Endothelial cell of umbilical vein (primary cell): ENCODE results near the gene HOOK2. TPM values are rescaled to one million over a fixed set of nuclear protein-coding genes. Genes with fewer than 3 reads are reported as not detected.

Experiments
- BruUV-seq: library from RNA; stranded (reverse); fragments of 400-500 nt; replicated peaks from 2 replicates; lab custom pipeline; 2021; lab: Mats Ljungman, UMichigan
- CTCF ChIA-PET: fragments of 300-600, 350-600 bp; sonication (Branson Sonifier 250); formaldehyde crosslinking; loops from one replicate; lab custom pipeline; 2021; ENCODE audit warnings: antibody characterized with exemption, inconsistent platforms; lab: Charles Lee
- POLR2A ChIA-PET: fragments of 300-600, 350-600 bp; sonication (Branson Sonifier 250); formaldehyde crosslinking; loops from one replicate; lab custom pipeline; 2021; ENCODE audit warnings: antibody characterized with exemption, inconsistent platforms; lab: Charles Lee
- DNase-seq: peaks from one replicate; pipeline ENCODE4 v3.0.0-alpha.2; 2011; ENCODE audit warnings: low read depth, low spot score
- FAIRE-seq: peaks from 2 replicates; lab custom pipeline; 2011; peaks lifted over from hg19 to GRCh38; lab: Jason Lieb, UNC
- H2AFZ ChIP-seq: 2 replicates; pipeline ENCODE4 v1.6.0; 2012; ENCODE audit warnings: low read depth, low read length, control low read depth, inconsistent platforms
- H3K27ac ChIP-seq: 2 replicates; pipeline ENCODE4 v1.5.1; 2011; ENCODE audit warnings: low read depth, mild to moderate bottlenecking, control low read depth, low read length, moderate library complexity; ENCODE audit not compliant: insufficient read depth
- H3K27me3 ChIP-seq, 2 experiments: 2 replicates each; pipeline versions ENCODE4 v1.6.0 to v1.6.1; 2011; ENCODE audit warnings: low read length in 2 of 2, mixed read lengths in 1 of 2; ENCODE audit not compliant: control insufficient read depth in 2 of 2, insufficient read depth in 2 of 2
- H3K36me3 ChIP-seq, 2 experiments: 2 replicates in 1 of 2; 3 replicates in 1 of 2; pipeline ENCODE4 v1.5.1; 2011; ENCODE audit warnings: low read length in 2 of 2, mild to moderate bottlenecking in 1 of 2, moderate library complexity in 1 of 2; ENCODE audit not compliant: control insufficient read depth in 2 of 2, insufficient read depth in 2 of 2; ENCODE audit errors: extremely low read depth in 1 of 2
- H3K4me1 ChIP-seq: 3 replicates; pipeline ENCODE4 v1.5.1; 2011; ENCODE audit warnings: mild to moderate bottlenecking, low read length; ENCODE audit not compliant: control insufficient read depth, insufficient read depth; ENCODE audit errors: extremely low read depth
- H3K4me2 ChIP-seq: 2 replicates; pipeline ENCODE4 v1.6.1; 2011; ENCODE audit warnings: low read length, control low read depth, mixed read lengths; ENCODE audit not compliant: insufficient read depth
- H3K4me3 ChIP-seq, 3 experiments: fragments of 200-600 bp in 1 of 3; sonication (generic), shearing (Covaris generic) in 1 of 3; replicated peaks in 1 of 3; 2 replicates each; pipeline ENCODE4 v1.5.1; 2011 to 2016; ENCODE audit warnings: control low read depth in 3 of 3, low read length in 3 of 3, mild to moderate bottlenecking in 2 of 3, inconsistent platforms in 1 of 3, low read depth in 1 of 3, moderate library complexity in 1 of 3; ENCODE audit not compliant: insufficient read depth in 1 of 3
- H3K79me2 ChIP-seq: 2 replicates; pipeline ENCODE4 v1.6.0; 2012; ENCODE audit warnings: low read length, inconsistent platforms; ENCODE audit not compliant: control insufficient read depth, insufficient read depth
- H3K9ac ChIP-seq: replicated peaks from 2 replicates; pipeline ENCODE3; 2011; ENCODE audit warnings: low read length, control low read depth; ENCODE audit not compliant: insufficient read depth; ENCODE audit errors: extremely low read depth
- H3K9me1 ChIP-seq: replicated peaks from 3 replicates; pipeline ENCODE4 v1.6.0; 2011; ENCODE audit warnings: mild to moderate bottlenecking, low read length; ENCODE audit not compliant: control insufficient read depth, insufficient read depth; ENCODE audit errors: extremely low read depth
- H3K9me3 ChIP-seq: replicated peaks from 2 replicates; pipeline ENCODE4 v1.5.1; 2012; ENCODE audit warnings: low read length, inconsistent platforms; ENCODE audit not compliant: control insufficient read depth, insufficient read depth
- H4K20me1 ChIP-seq: replicated peaks from 2 replicates; pipeline ENCODE3; 2011; ENCODE audit warnings: mild to moderate bottlenecking, low read length; ENCODE audit not compliant: control insufficient read depth, insufficient read depth; ENCODE audit errors: extremely low read depth
- EZH2 ChIP-seq: IDR thresholded peaks from 2 replicates; pipeline ENCODE4 v1.6.1; 2012; ENCODE audit warnings: borderline replicate concordance, low read depth, mild to moderate bottlenecking, moderate library complexity, low read length, inconsistent platforms; ENCODE audit not compliant: severe bottlenecking
- FOS ChIP-seq: IDR thresholded peaks from 2 replicates; pipeline ENCODE4 v1.6.1; 2011; ENCODE audit warnings: mild to moderate bottlenecking, low read length, moderate library complexity, borderline replicate concordance; ENCODE audit not compliant: insufficient read depth
- GATA2 ChIP-seq: IDR thresholded peaks from 2 replicates; pipeline ENCODE4 v1.7.0; 2011; ENCODE audit warnings: low read depth, mild to moderate bottlenecking, moderate library complexity, mixed read lengths, low read length; ENCODE audit not compliant: insufficient read length, insufficient read depth
- JUN ChIP-seq: IDR thresholded peaks from 2 replicates; pipeline ENCODE4 v1.6.1; 2011; ENCODE audit warnings: borderline replicate concordance, low read depth; ENCODE audit not compliant: insufficient read length, insufficient read depth
- MYC ChIP-seq: IDR thresholded peaks from one replicate; pipeline ENCODE4 v1.6.1; 2011; ENCODE audit warnings: mild to moderate bottlenecking, low read depth, low read length
- POLR2A ChIP-seq: IDR thresholded peaks from 2 replicates; pipeline ENCODE4 v1.6.1; 2012; ENCODE audit warnings: low read depth, mild to moderate bottlenecking, control low read depth, low read length
- POLR2AphosphoS5 ChIP-seq: IDR thresholded peaks from 2 replicates; pipeline ENCODE4 v1.6.1; 2012; ENCODE audit warnings: low read depth, mild to moderate bottlenecking, control low read depth, low read length, moderate library complexity; ENCODE audit not compliant: insufficient read depth
- dilution Hi-C: fragments of 300-500 bp; cut with MboI; formaldehyde crosslinking; loops from one replicate; pipeline ENCODE4 v1.15.0; 2019; ENCODE audit warnings: low sequenced_read_pairs; ENCODE audit not compliant: extremely low pct_ligation_motif_present
- intact Hi-C: fragments of 100-400 bp; cut with micrococcal nuclease; formaldehyde crosslinking; loops from one replicate; pipeline ENCODE4 v1.10.0; 2022
- polyA plus RNA-seq, 4 experiments: library from polyadenylated mRNA; depleted of rRNA in 3 of 4; stranded (reverse) in 3 of 4; unstranded in 1 of 4; fragments of >200 nt; gene quantifications; 2 replicates each; pipeline versions ENCODE4 v1.2.1 to v1.2.3, GENCODE V29; 2011 to 2012; ENCODE audit warnings: missing spikeins in 1 of 4
- total RNA-seq: library from RNA; stranded (reverse); gene quantifications from 2 replicates; pipeline ENCODE4 v1.2.3, GENCODE V29; 2021
- TF ChIP-seq, protein P1 (sequence below): IDR thresholded peaks from 2 replicates; pipeline ENCODE4 v1.6.1; 2011; ENCODE audit not compliant: insufficient read depth, insufficient read length
- TF ChIP-seq, protein P2 (sequence below), 2 donors: IDR thresholded peaks; 1 replicate in 1 of 2; 2 replicates in 1 of 2; pipeline ENCODE4 v1.5.1; 2011; ENCODE audit warnings: low read length in 2 of 2, mild to moderate bottlenecking in 2 of 2, moderate library complexity in 2 of 2, control low read depth in 1 of 2, inconsistent platforms in 1 of 2, low read depth in 1 of 2; ENCODE audit not compliant: insufficient read depth in 1 of 2; ENCODE audit errors: extremely low read depth in 1 of 2

Gene HOOK2
- total and polyA plus RNA-seq, 2 donors (not counting 3 experiments of a cell fraction or from before 2014, with no cell fraction given): 8.0 to 17.3 TPM

DNA sequence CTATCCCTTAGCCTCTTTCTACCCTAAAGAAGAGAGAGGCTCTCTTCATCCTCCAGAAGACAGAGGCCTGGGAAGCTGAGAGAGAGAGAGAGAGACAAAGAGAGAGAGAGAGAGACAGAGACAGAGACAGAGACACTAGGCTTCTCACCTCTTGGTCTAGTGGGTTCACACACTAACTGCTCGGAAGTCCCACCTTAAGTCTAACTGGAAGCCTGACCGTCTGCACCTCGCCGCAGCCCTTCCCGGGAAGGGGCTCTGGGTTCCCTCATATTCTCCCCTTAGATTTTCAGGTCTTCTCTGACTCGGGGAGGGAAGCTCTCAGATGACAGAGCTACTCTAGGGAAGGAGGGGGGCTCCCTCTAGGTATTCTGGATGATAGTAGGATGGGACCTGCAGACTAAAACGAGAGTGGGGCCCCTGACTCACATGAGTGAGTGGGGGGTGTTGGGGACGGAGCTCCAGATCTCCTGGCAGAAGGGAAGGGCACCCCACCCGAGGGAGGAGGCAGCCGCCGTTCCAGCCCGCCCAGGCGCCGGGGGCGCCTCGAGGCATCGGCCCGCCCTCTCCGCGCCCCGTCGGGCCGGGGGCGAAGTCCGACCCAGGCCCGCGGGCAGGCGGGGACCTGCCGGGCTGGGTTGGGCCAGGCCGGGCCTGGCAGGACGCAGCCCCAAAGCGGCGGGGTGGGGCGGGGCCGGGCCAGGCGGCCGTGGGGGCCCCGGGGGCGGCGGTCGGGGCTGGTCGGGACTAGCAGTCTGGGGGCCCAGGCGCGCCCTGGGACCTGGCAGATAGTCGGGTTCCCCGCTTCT is 13.9 kb upstream of the HOOK2 start:
- DNase-seq (peak; percentile 28), FAIRE-seq (peak; percentile 60)
- POLR2A ChIA-PET: interaction anchor here (1.1 to 1.4 kb wide), 2 partner anchors 11 to 29 kb away, joined by 3 to 4 read pairs; no protein-coding TSS in a partner anchor
- Histone ChIP-seq H3K27ac (peak overlapping the region; percentile 65), H3K4me3 (peak overlapping the region in 1 of 3 experiments; percentile 37), H4K20me1 (no peaks in the 10 kb centered on the region), H3K9ac (peak overlapping the region; percentile 66), H3K27me3 (no peaks in the 10 kb centered on the region), H3K9me1 (no peaks in the 10 kb centered on the region), H3K4me1 (peaks cover 35% of the 10 kb centered on the region), H3K9me3 (no peaks in the 10 kb centered on the region), H3K79me2 (peaks cover 14% of the 10 kb centered on the region), H3K4me2 (peak overlapping the region; percentile 61), H3K36me3 (no peaks in the 10 kb centered on the region), H2AFZ (peak overlapping the region; percentile 12)
- dilution Hi-C loops: no loop called here
- CTCF ChIA-PET: interaction anchor here (0.9 to 4.7 kb wide), 4 partner anchors 11 to 29 kb away, joined by 3 to 48 read pairs (median 8); no protein-coding TSS in a partner anchor
- TF ChIP-seq JUN: no peak
- no peak for TF ChIP-seq EZH2
- TF ChIP-seq, protein P1, sequence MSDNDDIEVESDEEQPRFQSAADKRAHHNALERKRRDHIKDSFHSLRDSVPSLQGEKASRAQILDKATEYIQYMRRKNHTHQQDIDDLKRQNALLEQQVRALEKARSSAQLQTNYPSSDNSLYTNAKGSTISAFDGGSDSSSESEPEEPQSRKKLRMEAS: no peak
- TF ChIP-seq POLR2A: no peak
- no peak for TF ChIP-seq POLR2AphosphoS5
- no peak for TF ChIP-seq FOS
- TF ChIP-seq, protein P2, sequence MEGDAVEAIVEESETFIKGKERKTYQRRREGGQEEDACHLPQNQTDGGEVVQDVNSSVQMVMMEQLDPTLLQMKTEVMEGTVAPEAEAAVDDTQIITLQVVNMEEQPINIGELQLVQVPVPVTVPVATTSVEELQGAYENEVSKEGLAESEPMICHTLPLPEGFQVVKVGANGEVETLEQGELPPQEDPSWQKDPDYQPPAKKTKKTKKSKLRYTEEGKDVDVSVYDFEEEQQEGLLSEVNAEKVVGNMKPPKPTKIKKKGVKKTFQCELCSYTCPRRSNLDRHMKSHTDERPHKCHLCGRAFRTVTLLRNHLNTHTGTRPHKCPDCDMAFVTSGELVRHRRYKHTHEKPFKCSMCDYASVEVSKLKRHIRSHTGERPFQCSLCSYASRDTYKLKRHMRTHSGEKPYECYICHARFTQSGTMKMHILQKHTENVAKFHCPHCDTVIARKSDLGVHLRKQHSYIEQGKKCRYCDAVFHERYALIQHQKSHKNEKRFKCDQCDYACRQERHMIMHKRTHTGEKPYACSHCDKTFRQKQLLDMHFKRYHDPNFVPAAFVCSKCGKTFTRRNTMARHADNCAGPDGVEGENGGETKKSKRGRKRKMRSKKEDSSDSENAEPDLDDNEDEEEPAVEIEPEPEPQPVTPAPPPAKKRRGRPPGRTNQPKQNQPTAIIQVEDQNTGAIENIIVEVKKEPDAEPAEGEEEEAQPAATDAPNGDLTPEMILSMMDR (IDR thresholded peaks at IDR 0.05; ENCODE audit: extremely low read depth in 1 of 2, insufficient read depth in 1 of 2, low read depth in 1 of 2, low read length in 2 of 2): no peak
- TF ChIP-seq MYC: no peak
- TF ChIP-seq GATA2: no peak
- no TSS peak for BruUV-seq
- intact Hi-C loops: loop anchor here (10.0 kb wide), 1 partner anchor 146 kb away; the partner anchor contains the start of genes CALR and FARSA
